ENCODE measurements around the gene SULT4A1.

Gene SULT4A1

GRCh38 chr22:43859621-43860020 is 2.7 kb downstream of the SULT4A1 start:
- no peak for DNase-seq

- no peak for DNase-seq
Observed at GRCh38 chr22:43859176-43859575, 3.1 kb downstream of the SULT4A1 start.

- DNase-seq, result no peak
Observed at GRCh38 chr22:43858156-43858895, 4.0 kb downstream of the SULT4A1 start.

- DNase-seq, result no peak
Observed at GRCh38 chr22:43857367-43857766, 4.9 kb downstream of the SULT4A1 start.

GRCh38 chr22:43855431-43855830 is 6.9 kb downstream of the SULT4A1 start:
- no peak for DNase-seq

- DNase-seq, result no peak
Observed at GRCh38 chr22:43854786-43855271, 7.5 kb downstream of the SULT4A1 start.

- no peak for DNase-seq
Observed at GRCh38 chr22:43854121-43854785, 8.1 kb downstream of the SULT4A1 start.

- DNase-seq, result no peak
Observed at GRCh38 chr22:43853328-43853931, 8.9 kb downstream of the SULT4A1 start.

GRCh38 chr22:43852573-43853327 is 9.6 kb downstream of the SULT4A1 start:
- DNase-seq, result no peak

- no peak for DNase-seq
Observed at GRCh38 chr22:43851979-43852307, 10.4 kb downstream of the SULT4A1 start.

- DNase-seq, result no peak
Observed at GRCh38 chr22:43851058-43851978, 11.0 kb downstream of the SULT4A1 start.

GRCh38 chr22:43850529-43850928 is 11.8 kb downstream of the SULT4A1 start:
- no peak for DNase-seq

GRCh38 chr22:43849731-43850130 is 12.6 kb downstream of the SULT4A1 start:
- no peak for DNase-seq

GRCh38 chr22:43848366-43849171 is 13.7 kb downstream of the SULT4A1 start:
- no peak for DNase-seq

GRCh38 chr22:43847376-43848289 is 14.7 kb downstream of the SULT4A1 start:
- DNase-seq, result no peak

GRCh38 chr22:43846966-43847365 is 15.3 kb downstream of the SULT4A1 start:
- no peak for DNase-seq

- no peak for DNase-seq
Observed at GRCh38 chr22:43845981-43846380, 16.3 kb downstream of the SULT4A1 start.

GRCh38 chr22:43844560-43845545 is 17.5 kb downstream of the SULT4A1 start:
- DNase-seq, result no peak

All from activated CD8-positive, alpha-beta memory T cell treated with anti-CD3 and anti-CD28 coated beads, Interleukin-2, amount 50 U/mL, for 4 hours (primary cell).